Endothelial cell of umbilical vein (primary cell): ENCODE measurements around the gene OR10D3.

ENCODE experiments used
- CTCF ChIP-seq, 2 donors: IDR thresholded peaks; 1 replicate in 1 of 2; 2 replicates in 1 of 2; pipeline ENCODE4 v1.5.1; 2011; ENCODE audit warnings: low read length in 2 of 2, mild to moderate bottlenecking in 2 of 2, moderate library complexity in 2 of 2, control low read depth in 1 of 2, inconsistent platforms in 1 of 2, low read depth in 1 of 2; ENCODE audit not compliant: insufficient read depth in 1 of 2; ENCODE audit errors: extremely low read depth in 1 of 2
- JUN ChIP-seq: IDR thresholded peaks from 2 replicates; pipeline ENCODE4 v1.6.1; 2011; ENCODE audit warnings: borderline replicate concordance, low read depth; ENCODE audit not compliant: insufficient read length, insufficient read depth
- MYC ChIP-seq: IDR thresholded peaks from one replicate; pipeline ENCODE4 v1.6.1; 2011; ENCODE audit warnings: mild to moderate bottlenecking, low read depth, low read length
- POLR2A ChIP-seq: IDR thresholded peaks from 2 replicates; pipeline ENCODE4 v1.6.1; 2012; ENCODE audit warnings: low read depth, mild to moderate bottlenecking, control low read depth, low read length
- POLR2AphosphoS5 ChIP-seq: IDR thresholded peaks from 2 replicates; pipeline ENCODE4 v1.6.1; 2012; ENCODE audit warnings: low read depth, mild to moderate bottlenecking, control low read depth, low read length, moderate library complexity; ENCODE audit not compliant: insufficient read depth

DNA sequence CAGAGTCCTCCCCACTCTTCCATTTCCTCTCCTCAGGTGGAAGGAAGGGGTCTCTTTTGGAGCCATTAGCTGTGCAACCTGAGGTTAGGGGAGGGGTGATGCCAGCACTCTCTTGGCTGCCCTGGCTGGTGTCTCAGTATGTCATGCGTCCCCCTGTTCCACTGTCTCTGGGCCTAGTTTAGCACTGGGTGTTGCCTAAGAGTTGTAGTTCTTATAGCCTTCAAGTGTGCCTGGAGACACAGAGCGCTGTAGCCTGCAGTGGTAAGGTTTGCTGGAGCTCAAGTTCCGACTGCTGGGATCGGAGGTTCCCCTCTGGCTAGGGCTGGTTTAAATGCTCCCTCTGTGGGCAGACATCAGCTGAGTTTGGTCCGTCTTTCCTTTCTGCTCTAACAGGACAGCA, 20.9 kb downstream of the OR10D3 start:
- TF ChIP-seq CTCF (IDR thresholded peaks at IDR 0.05; ENCODE audit: extremely low read depth in 1 of 2, insufficient read depth in 1 of 2, low read depth in 1 of 2, low read length in 2 of 2) (no peak), POLR2A (no peak), JUN (no peak), MYC (no peak), POLR2AphosphoS5 (no peak)
